Suprapubic skin (tissue), 3 donors: Measurements from ENCODE around the gene TRIM66.

Experiments
- CTCF ChIP-seq, 2 donors: fragments of 200-600 bp in 1 of 2; fragments of 450-650 bp in 1 of 2; sonication (generic) in 1 of 2; IDR thresholded peaks; one replicate each; pipeline ENCODE4 v1.5.1; 2016 to 2019; ENCODE audit warnings: antibody characterized with exemption in 2 of 2, mild to moderate bottlenecking in 1 of 2, moderate library complexity in 1 of 2
- POLR2A ChIP-seq, 2 donors: fragments of 450-650 bp; IDR thresholded peaks; one replicate each; pipeline ENCODE4 v1.6.1; 2017; ENCODE audit warnings: antibody characterized with exemption in 2 of 2, mild to moderate bottlenecking in 2 of 2, moderate library complexity in 2 of 2

DNA sequence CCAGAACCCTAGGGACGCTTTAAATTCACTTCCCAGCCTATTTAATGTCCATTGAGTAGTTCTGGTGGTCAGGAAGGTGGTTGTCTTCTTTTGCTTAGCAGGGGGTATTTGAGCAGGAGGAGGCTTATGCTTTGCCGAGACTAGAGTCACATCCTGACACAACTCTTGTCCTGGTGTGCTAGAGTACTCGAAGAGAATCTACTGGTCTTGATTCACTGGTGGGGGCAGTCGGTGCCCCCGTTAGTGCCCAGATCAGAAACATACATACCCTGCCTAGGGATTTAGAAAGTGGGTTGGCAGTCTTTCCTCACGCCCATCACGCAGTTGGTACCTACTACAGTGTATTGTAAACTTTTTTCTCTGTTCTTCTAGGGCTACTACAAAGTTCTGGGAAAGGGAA is 2.8 kb upstream of the TRIM66 start:
- no peak for TF ChIP-seq CTCF (IDR thresholded peaks at IDR 0.05)
- no peak for TF ChIP-seq POLR2A (IDR thresholded peaks at IDR 0.05)
